BE2C (cell line): ENCODE results near the gene CLPTM1.
"Not testable (repeated sequence)": the region's sequence is repeated elsewhere in the genome, so short reads cannot be mapped to it uniquely, and the experiment has no call there.

Experiments used
- DNase-seq: peaks from one replicate; pipeline ENCODE4 v3.0.0-alpha.2; 2020
- H3K27me3 ChIP-seq: fragments of 250-450 bp; sonication (Bioruptor Pico); 2 replicates; pipeline ENCODE4 v1.5.1; 2020; ENCODE audit warnings: mild to moderate bottlenecking
- H3K36me3 ChIP-seq: fragments of 250-450 bp; sonication (Bioruptor Pico); 2 replicates; pipeline ENCODE4 v1.5.1; 2020; ENCODE audit warnings: mild to moderate bottlenecking
- H3K4me1 ChIP-seq: fragments of 250-450 bp; sonication (Bioruptor Pico); 2 replicates; pipeline ENCODE4 v1.5.1; 2020
- H3K4me3 ChIP-seq: 2 replicates; pipeline ENCODE4 v1.5.1; 2011; ENCODE audit warnings: low read depth, low read length
- H3K9me3 ChIP-seq: fragments of 250-450 bp; sonication (Bioruptor Pico); 2 replicates; pipeline ENCODE4 v1.5.1; 2020
- TF ChIP-seq, protein P1 (sequence below): IDR thresholded peaks from 2 replicates; pipeline ENCODE4 v1.5.1; 2012; ENCODE audit warnings: mild to moderate bottlenecking, low read depth, low read length

The CLPTM1 gene

DNA sequence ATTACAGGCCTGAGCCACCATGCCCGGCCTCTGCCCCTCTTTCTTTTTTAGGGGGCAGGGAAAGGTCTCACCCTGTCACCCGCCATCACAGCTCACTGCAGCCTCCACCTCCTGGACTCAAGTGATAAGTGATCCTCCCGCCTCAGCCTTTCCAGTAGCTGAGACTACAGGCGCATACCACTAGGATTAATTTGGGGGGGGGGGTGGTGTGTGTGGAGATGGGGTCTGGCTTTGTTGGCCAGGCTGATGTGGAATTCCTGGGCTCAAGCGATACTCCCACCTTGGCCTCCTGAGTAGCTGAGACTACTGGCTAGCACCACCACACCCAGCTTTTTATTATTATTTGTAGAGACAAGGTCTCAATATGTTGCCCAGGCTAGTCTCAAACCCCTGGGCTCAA lies 45.4 kb upstream of the CLPTM1 start:
- H3K9me3 ChIP-seq = no peaks in the 10 kb centered on the region
- H3K27me3 ChIP-seq = peaks cover 13% of the 10 kb centered on the region
- no peak for DNase-seq
- H3K36me3 ChIP-seq = no peaks in the 10 kb centered on the region
- H3K4me3 ChIP-seq = no peak overlapping the region
- TF ChIP-seq, protein P1, sequence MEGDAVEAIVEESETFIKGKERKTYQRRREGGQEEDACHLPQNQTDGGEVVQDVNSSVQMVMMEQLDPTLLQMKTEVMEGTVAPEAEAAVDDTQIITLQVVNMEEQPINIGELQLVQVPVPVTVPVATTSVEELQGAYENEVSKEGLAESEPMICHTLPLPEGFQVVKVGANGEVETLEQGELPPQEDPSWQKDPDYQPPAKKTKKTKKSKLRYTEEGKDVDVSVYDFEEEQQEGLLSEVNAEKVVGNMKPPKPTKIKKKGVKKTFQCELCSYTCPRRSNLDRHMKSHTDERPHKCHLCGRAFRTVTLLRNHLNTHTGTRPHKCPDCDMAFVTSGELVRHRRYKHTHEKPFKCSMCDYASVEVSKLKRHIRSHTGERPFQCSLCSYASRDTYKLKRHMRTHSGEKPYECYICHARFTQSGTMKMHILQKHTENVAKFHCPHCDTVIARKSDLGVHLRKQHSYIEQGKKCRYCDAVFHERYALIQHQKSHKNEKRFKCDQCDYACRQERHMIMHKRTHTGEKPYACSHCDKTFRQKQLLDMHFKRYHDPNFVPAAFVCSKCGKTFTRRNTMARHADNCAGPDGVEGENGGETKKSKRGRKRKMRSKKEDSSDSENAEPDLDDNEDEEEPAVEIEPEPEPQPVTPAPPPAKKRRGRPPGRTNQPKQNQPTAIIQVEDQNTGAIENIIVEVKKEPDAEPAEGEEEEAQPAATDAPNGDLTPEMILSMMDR = no peak
- H3K4me1 ChIP-seq = peaks cover 6% of the 10 kb centered on the region

DNA sequence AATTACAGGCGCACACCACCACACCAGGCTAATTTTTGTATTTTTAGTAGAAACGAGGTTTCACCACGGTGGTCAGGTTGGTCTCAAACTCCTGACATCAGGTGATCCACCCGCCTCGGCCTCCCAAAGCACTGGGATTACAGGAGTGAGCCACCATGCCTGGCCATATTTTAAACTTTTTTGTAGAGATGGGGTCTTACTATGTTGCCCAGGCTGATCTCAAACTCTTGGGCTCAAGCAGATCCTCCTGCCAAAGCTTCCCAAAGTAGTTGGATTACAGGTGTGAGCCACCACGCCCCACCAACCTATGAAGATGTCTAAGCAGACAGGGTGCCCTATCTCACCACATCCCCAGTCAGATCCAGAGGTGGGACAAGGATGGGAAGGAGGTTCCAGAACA lies 43.3 kb upstream of the CLPTM1 start:
- not testable (repeated sequence) for DNase-seq, H3K4me1 ChIP-seq, H3K36me3 ChIP-seq

DNA sequence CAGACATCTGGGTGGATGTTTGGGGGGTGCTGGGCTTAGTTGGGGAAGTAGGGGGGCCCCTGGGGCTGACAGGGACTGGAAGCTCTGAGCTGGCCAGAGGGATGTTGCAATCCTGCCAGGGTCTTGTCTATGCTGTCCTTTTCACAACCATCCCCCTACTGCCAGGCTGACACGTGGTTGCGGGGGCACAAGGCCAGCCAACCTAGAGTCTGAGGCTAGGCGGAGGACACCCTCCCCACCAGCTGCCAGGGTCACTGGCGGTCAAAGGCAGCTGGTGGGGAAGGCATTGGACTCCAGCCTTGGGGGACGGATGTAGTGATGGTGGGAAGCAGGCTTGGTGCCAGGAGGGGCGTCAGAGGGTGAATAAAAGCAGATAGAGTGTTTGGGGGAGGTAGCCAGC lies 42.3 kb upstream of the CLPTM1 start:
- no peak overlapping the region for H3K4me3 ChIP-seq
- H3K36me3 ChIP-seq = no peaks in the 10 kb centered on the region
- H3K9me3 ChIP-seq = no peaks in the 10 kb centered on the region
- H3K27me3 ChIP-seq = no peaks in the 10 kb centered on the region
- TF ChIP-seq, protein P1 = no peak
- H3K4me1 ChIP-seq = peaks cover 6% of the 10 kb centered on the region
- DNase-seq = no peak

More for the DNA sequence above, 43.3 kb upstream of the CLPTM1 start:
- not testable (repeated sequence) for H3K27me3 ChIP-seq, H3K4me3 ChIP-seq, H3K9me3 ChIP-seq

DNA sequence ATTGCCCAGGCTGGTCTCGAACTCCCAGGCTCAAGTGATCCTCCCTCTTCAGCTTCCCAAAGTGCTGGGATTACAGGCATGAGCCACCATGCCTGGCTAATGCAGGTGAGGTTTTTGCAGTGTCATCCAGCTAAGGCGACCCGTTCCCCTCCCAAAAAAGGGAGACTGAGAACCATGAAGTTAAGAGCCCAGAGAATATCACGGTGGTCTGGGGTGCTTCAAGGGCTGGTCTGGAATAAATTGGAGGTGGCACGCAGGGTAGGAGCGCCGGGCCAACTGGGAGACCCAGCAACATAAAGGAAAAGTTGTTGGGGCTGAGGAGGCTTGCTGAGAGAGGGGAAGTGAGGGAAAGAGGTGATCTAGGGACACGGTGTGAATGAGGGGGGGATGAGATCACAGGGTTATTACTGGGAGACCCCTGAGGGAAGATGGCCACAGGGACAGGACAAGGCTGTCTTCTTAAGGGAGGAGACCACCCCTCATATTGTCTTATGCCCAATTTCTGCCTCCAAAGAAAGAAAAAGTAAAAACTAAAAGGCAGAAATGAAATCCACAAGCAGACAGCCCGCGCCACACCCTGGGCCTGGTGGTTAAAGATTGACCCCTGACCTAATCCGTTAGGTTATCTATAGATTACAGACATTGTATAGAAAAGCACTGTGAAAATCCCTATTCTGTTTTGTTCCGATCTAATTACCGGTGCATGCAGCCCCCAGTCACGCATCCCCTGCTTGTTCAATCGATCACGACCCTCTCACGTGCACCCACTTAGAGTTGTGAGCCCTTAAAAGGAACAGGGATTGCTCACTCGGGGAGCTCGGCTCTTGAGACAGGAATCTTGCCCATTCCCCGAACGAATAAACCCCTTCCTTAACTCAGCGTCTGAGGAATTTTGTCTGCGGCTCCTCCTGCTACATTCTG lies 41.4 kb upstream of the CLPTM1 start:
- not testable (repeated sequence) for H3K36me3 ChIP-seq, H3K4me1 ChIP-seq, DNase-seq, H3K27me3 ChIP-seq, H3K9me3 ChIP-seq
- peak overlapping the region; percentile 48 for H3K4me3 ChIP-seq

DNA sequence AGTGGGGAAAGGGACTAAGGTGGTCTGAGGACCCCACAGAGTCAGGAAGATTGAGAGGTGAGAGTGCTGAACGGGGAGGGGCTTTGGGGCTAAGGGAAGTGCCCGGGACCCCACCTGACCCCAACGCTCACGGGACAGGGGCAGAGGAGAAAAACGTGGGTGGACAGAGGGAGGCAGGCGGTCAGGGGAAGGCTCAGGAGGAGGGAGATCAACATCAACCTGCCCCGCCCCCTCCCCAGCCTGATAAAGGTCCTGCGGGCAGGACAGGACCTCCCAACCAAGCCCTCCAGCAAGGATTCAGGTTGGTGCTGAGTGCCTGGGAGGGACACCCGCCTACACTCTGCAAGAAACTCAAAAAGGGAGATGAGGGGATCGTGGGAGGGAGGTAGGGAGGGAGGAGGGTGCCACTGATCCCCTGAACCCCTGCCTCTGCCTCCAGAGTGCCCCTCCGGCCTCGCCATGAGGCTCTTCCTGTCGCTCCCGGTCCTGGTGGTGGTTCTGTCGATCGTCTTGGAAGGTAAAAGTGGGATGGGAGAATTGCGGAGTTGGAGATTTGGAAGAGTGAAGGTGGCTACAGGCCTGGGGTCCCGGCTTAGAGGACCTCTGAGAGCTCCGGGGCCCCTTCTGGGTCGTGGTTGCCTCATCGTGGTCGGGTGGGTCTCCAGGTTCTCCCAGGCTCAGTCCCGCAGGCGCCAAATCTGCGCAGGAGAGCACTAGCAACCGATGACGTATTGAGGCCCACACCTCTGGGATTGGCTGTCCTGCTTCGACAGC lies 40.6 kb upstream of the CLPTM1 start, which contains the start of gene APOC1:
Gene APOC1, plus strand, starts transcription at position 176 of the 774 bp plus-strand sequence. Its CDS starts 284 bp downstream, at position 460.
- DNase-seq = peak; percentile 90
- not testable (repeated sequence) for H3K9me3 ChIP-seq, H3K4me1 ChIP-seq, H3K36me3 ChIP-seq, H3K27me3 ChIP-seq
- H3K4me3 ChIP-seq = peak within 1 kb of the TSS; percentile 48

DNA sequence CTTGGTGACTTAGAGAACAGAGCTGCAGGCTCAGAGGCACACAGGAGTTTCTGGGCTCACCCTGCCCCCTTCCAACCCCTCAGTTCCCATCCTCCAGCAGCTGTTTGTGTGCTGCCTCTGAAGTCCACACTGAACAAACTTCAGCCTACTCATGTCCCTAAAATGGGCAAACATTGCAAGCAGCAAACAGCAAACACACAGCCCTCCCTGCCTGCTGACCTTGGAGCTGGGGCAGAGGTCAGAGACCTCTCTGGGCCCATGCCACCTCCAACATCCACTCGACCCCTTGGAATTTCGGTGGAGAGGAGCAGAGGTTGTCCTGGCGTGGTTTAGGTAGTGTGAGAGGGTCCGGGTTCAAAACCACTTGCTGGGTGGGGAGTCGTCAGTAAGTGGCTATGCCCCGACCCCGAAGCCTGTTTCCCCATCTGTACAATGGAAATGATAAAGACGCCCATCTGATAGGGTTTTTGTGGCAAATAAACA lies 30.9 kb upstream of the CLPTM1 start:
- Histone ChIP-seq H3K9me3 (no peaks in the 10 kb centered on the region), H3K27me3 (no peaks in the 10 kb centered on the region), H3K4me1 (no peaks in the 10 kb centered on the region), H3K36me3 (no peaks in the 10 kb centered on the region), H3K4me3 (no peak overlapping the region)
- DNase-seq = no peak
- TF ChIP-seq, protein P1 = no peak

DNA sequence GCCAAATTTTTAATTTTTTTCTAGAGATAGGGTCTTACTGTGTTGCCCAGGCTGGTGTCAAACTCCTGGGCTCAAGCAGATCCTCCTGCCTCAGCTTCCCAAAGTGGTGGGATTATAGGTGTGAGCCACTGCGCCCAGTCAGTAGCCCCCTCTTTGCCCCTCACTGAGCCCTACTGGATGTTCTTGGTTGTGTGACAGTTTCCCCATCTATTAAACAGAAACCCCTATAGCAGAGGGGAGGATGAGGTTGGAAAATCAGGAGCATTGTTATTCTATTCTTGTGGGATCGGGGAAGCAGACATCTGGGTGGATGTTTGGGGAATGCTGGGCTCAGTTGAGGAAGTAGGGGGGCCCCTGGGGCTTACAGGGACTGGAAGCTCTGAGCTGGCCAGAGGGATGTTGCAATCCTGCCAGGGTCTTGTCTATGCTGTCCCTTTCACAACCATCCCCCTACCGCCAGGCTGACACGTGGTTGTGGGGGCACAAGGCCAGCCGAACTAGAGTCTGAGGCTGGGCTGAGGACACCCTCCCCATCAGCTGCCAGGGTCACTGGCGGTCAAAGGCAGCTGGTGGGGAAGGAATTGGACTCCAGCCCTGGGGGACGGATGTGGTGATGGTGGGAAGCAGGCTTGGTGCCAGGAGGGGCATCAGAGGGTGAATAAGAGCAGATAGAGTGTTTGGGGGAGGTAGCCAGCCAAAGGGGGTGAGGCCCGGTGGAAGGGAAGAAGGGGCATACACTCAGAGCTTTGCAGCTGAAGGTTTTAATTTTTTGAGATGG lies 29.9 kb upstream of the CLPTM1 start:
- no peaks in the 10 kb centered on the region for H3K27me3 ChIP-seq
- DNase-seq = no peak
- H3K4me1 ChIP-seq = no peaks in the 10 kb centered on the region
- TF ChIP-seq, protein P1 = no peak
- no peak overlapping the region for H3K4me3 ChIP-seq
- no peaks in the 10 kb centered on the region for H3K9me3 ChIP-seq
- no peaks in the 10 kb centered on the region for H3K36me3 ChIP-seq

DNA sequence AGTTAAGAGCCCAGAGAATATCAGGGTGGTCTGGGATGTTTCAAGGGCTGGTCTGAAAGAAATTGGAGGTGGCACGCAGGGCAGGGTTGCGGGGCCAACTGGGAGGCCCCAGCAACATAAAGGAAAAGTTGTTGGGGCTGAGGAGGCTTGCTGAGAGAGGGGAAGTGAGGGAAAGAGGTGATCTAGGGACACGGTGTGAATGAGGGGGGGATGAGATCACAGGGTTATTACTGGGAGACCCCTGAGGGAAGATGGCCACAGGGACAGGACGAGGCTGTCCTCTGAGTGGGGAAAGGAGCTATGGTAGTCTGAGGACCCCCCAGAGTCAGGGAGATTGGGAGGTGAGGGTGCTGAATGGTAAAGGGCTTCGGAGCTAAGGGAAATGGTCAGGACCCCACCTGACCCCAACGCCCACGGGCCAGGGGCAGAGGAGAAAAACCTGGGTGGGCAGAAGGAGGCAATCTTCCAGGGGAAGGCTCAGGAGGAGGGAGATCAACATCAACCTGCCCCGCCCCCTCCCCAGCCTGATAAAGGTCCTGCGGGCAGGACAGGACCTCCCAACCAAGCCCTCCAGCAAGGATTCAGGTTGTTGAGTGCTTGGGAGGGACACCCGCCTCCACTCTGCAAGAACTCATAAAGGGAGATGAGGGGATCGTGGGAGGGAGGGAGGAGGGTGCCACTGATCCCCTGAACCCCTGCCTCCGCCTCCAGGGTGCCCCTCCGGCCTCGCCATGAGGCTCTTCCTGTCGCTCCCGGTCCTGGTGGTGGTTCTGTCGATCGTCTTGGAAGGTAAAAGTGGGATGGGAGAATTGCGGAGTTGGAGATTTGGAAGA lies 28.7 kb upstream of the CLPTM1 start:
- H3K4me1 ChIP-seq, H3K9me3 ChIP-seq, H3K27me3 ChIP-seq, DNase-seq, H3K36me3 ChIP-seq: not testable (repeated sequence)
- H3K4me3 ChIP-seq = peak overlapping the region; percentile 52
